Measurements from ENCODE around the gene PSMB5.

The PSMB5 gene

DNA sequence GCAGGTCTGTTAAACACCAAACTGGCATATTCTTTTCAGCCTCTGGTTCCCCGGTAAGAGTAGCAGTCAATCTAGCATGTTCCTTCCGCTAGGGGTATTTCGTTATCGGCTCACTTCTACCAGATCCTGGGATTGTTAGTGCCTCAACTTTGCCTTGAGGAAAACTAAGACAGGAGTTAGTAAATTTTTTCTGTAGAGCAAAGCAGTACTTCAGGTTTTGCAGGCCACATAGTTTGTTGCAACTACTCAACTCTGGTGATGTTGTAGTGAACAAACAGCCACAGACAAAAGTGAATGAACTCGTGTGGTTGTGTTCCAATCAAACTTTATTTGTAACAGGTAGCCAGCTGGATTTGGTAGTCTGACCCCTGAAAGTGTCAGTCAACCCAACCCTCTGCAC, 28.9 kb upstream of the PSMB5 start:
- no peaks in the 10 kb centered on the region for H3K27me3 ChIP-seq (ENCODE audit: insufficient read depth, low read length, poor library complexity)
- H3K4me2 ChIP-seq (ENCODE audit: insufficient read depth, low read length): no peak overlapping the region
- H3K36me3 ChIP-seq (ENCODE audit: insufficient read depth, low read length): peaks cover 94% of the 10 kb centered on the region
- H3K27ac ChIP-seq (ENCODE audit: low read length): no peak overlapping the region
- peaks cover 24% of the 10 kb centered on the region for H3K79me2 ChIP-seq (ENCODE audit: insufficient read depth, low read length)
- no peak for TF ChIP-seq EZH2 (IDR thresholded peaks at IDR 0.05; ENCODE audit: borderline replicate concordance, low read depth, low read length, severe bottlenecking)
- TF ChIP-seq, protein P1, sequence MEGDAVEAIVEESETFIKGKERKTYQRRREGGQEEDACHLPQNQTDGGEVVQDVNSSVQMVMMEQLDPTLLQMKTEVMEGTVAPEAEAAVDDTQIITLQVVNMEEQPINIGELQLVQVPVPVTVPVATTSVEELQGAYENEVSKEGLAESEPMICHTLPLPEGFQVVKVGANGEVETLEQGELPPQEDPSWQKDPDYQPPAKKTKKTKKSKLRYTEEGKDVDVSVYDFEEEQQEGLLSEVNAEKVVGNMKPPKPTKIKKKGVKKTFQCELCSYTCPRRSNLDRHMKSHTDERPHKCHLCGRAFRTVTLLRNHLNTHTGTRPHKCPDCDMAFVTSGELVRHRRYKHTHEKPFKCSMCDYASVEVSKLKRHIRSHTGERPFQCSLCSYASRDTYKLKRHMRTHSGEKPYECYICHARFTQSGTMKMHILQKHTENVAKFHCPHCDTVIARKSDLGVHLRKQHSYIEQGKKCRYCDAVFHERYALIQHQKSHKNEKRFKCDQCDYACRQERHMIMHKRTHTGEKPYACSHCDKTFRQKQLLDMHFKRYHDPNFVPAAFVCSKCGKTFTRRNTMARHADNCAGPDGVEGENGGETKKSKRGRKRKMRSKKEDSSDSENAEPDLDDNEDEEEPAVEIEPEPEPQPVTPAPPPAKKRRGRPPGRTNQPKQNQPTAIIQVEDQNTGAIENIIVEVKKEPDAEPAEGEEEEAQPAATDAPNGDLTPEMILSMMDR (IDR thresholded peaks at IDR 0.05; ENCODE audit: borderline replicate concordance, extremely low read depth, low read length, poor library complexity, severe bottlenecking): no peak
- no peak overlapping the region for H3K9ac ChIP-seq (ENCODE audit: low read depth, low read length)
- ATAC-seq (ENCODE audit: insufficient read depth, low read depth) (no peak), DNase-seq (no peak)
- H3K4me1 ChIP-seq (ENCODE audit: insufficient read depth, low read length): peaks cover 4% of the 10 kb centered on the region
- peaks cover 39% of the 10 kb centered on the region for H4K20me1 ChIP-seq (ENCODE audit: insufficient read depth, low read length)
- no peak overlapping the region for H2AFZ ChIP-seq (ENCODE audit: low read depth, low read length)
- no peaks in the 10 kb centered on the region for H3K9me3 ChIP-seq (ENCODE audit: insufficient read depth, low read length, severe bottlenecking)
- no peak overlapping the region for H3K4me3 ChIP-seq (ENCODE audit: low read depth in 1 of 2, low read length in 2 of 2)

DNA sequence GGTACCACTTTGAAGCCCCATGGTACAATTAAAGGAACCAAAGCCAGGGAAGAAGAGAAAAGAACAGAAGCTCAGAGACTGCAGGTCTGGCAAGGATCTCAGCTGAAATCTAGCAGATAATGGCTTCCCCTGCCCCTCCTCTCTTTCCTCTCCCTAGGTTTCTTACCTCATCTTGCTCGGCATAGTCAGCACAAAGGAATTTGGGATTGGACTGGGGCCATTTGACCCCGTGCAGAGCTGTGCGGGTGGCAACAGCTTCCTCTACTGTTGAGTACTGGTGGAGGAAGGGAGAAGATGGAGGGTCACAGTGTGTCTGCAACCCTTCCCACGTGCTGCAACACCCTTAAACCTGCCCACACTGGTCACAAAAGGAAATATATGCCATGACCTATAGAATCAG, 27.3 kb upstream of the PSMB5 start:
- H3K9ac ChIP-seq (ENCODE audit: low read depth, low read length): no peak overlapping the region
- ATAC-seq (ENCODE audit: insufficient read depth, low read depth) (no peak), DNase-seq (no peak)
- no peak overlapping the region for H3K27ac ChIP-seq (ENCODE audit: low read length)
- H3K36me3 ChIP-seq (ENCODE audit: insufficient read depth, low read length): peaks cover 79% of the 10 kb centered on the region
- H3K4me1 ChIP-seq (ENCODE audit: insufficient read depth, low read length): peaks cover 11% of the 10 kb centered on the region
- no peak overlapping the region for H2AFZ ChIP-seq (ENCODE audit: low read depth, low read length)
- TF ChIP-seq EZH2 (IDR thresholded peaks at IDR 0.05; ENCODE audit: borderline replicate concordance, low read depth, low read length, severe bottlenecking): no peak
- TF ChIP-seq, protein P1 (IDR thresholded peaks at IDR 0.05; ENCODE audit: borderline replicate concordance, extremely low read depth, low read length, poor library complexity, severe bottlenecking): no peak
- H4K20me1 ChIP-seq (ENCODE audit: insufficient read depth, low read length): peaks cover 28% of the 10 kb centered on the region; the same call in 1 of the 2 replicates
- H3K27me3 ChIP-seq (ENCODE audit: insufficient read depth, low read length, poor library complexity): peaks cover 3% of the 10 kb centered on the region
- no peak overlapping the region for H3K4me3 ChIP-seq (ENCODE audit: low read depth in 1 of 2, low read length in 2 of 2)
- no peak overlapping the region for H3K4me2 ChIP-seq (ENCODE audit: insufficient read depth, low read length)
- H3K9me3 ChIP-seq (ENCODE audit: insufficient read depth, low read length, severe bottlenecking): no peaks in the 10 kb centered on the region
- peaks cover 11% of the 10 kb centered on the region for H3K79me2 ChIP-seq (ENCODE audit: insufficient read depth, low read length)

DNA sequence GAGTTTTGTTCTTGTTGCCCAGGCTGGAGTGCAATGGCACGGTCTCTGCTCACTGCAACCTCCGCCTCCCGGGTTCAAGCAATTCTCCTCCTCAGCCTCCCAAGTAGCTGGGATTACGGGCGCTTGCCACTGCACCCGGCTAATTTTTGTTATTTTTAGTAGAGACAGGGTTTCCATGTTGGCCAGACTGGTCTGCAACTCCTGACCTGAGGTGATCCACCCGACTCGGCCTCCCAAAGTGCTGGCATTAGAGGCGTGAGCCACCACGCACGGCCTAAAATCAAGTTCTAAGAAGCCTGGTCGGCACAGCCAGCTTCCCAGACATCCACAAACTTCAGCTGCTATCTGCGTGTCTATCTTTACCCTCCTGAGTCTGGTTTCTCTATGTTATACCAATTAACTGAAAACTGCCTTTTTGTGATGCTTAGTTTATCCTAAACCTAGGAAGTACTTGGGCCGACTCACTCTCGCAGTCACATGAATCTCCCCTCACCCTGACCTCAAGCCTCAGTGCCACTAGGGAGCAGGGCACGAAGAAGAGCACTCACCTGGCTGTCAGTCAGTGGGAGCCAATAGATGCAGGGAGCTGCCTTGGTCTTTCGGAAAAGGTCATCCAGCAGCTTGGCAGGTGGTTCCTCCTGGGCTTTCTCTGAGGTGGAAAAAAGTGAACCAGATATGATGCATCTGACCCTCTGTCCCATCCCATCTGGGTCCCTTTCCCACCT, 26.0 kb upstream of the PSMB5 start:
- Histone ChIP-seq H3K36me3 (ENCODE audit: insufficient read depth, low read length) (peaks cover 67% of the 10 kb centered on the region), H3K4me3 (ENCODE audit: low read depth in 1 of 2, low read length in 2 of 2) (no peak overlapping the region), H3K4me1 (ENCODE audit: insufficient read depth, low read length) (peaks cover 19% of the 10 kb centered on the region), H3K4me2 (ENCODE audit: insufficient read depth, low read length) (no peak overlapping the region), H3K27ac (ENCODE audit: low read length) (no peak overlapping the region), H2AFZ (ENCODE audit: low read depth, low read length) (no peak overlapping the region), H3K9ac (ENCODE audit: low read depth, low read length) (no peak overlapping the region), H3K27me3 (ENCODE audit: insufficient read depth, low read length, poor library complexity) (peaks cover 6% of the 10 kb centered on the region), H3K79me2 (ENCODE audit: insufficient read depth, low read length) (0 out of 2 replicates have a peak, but pooled peaks cover 2% of the 10 kb centered on the region), H3K9me3 (ENCODE audit: insufficient read depth, low read length, severe bottlenecking) (no peaks in the 10 kb centered on the region), H4K20me1 (ENCODE audit: insufficient read depth, low read length) (peaks cover 22% of the 10 kb centered on the region)
- ATAC-seq (ENCODE audit: insufficient read depth, low read depth) (no peak), DNase-seq (no peak)
- TF ChIP-seq, protein P1 (IDR thresholded peaks at IDR 0.05; ENCODE audit: borderline replicate concordance, extremely low read depth, low read length, poor library complexity, severe bottlenecking): no peak
- no peak for TF ChIP-seq EZH2 (IDR thresholded peaks at IDR 0.05; ENCODE audit: borderline replicate concordance, low read depth, low read length, severe bottlenecking)

All from DND-41 (cell line).